Loucy (cell line): ENCODE results near the gene ZG16.

Experiments
- H2AFZ ChIP-seq: fragments of 200-600 bp; sonication (generic); 2 replicates; pipeline ENCODE4 v1.6.0; 2016; ENCODE audit warnings: antibody characterized with exemption, mild to moderate bottlenecking, low read length, moderate library complexity
- H3F3A ChIP-seq: fragments of 200-600 bp; 2 replicates; pipeline ENCODE4 v1.6.0; 2016; ENCODE audit warnings: antibody characterized with exemption, low read depth, mild to moderate bottlenecking
- H3K27me3 ChIP-seq: fragments of 200-600 bp; sonication (generic); 2 replicates; pipeline ENCODE4 v1.6.1; 2014; ENCODE audit warnings: low read length, mild to moderate bottlenecking; ENCODE audit not compliant: insufficient read depth, poor library complexity, severe bottlenecking
- H3K36me3 ChIP-seq: fragments of 200-600 bp; sonication (generic); 2 replicates; pipeline ENCODE4 v1.6.1; 2016; ENCODE audit warnings: low read length; ENCODE audit not compliant: insufficient read depth
- H3K4me1 ChIP-seq: fragments of 200-600 bp; sonication (generic); 2 replicates; pipeline ENCODE4 v1.5.1; 2014; ENCODE audit warnings: low read length, mild to moderate bottlenecking; ENCODE audit not compliant: insufficient read depth, poor library complexity, severe bottlenecking
- H3K4me2 ChIP-seq: fragments of 200-600 bp; sonication (generic); 2 replicates; pipeline ENCODE4 v1.6.0; 2014; ENCODE audit warnings: antibody characterized with exemption, low read length, low read depth, mild to moderate bottlenecking; ENCODE audit not compliant: poor library complexity, severe bottlenecking
- H3K4me3 ChIP-seq: fragments of 200-600 bp; sonication (generic); 2 replicates; pipeline ENCODE4 v1.5.1; 2014; ENCODE audit warnings: low read length, mild to moderate bottlenecking, mixed read lengths; ENCODE audit not compliant: poor library complexity, severe bottlenecking
- H3K79me2 ChIP-seq: fragments of 200-600 bp; sonication (generic); 2 replicates; pipeline ENCODE4 v1.6.1; 2014; ENCODE audit warnings: low read length; ENCODE audit not compliant: insufficient read depth
- H3K9ac ChIP-seq: fragments of 200-600 bp; sonication (generic); 2 replicates; pipeline ENCODE4 v1.6.0; 2014; ENCODE audit warnings: mild to moderate bottlenecking, low read depth, low read length, moderate library complexity; ENCODE audit not compliant: poor library complexity, severe bottlenecking
- H3K9me2 ChIP-seq: fragments of 200-600 bp; sonication (generic); replicated peaks from 2 replicates; pipeline ENCODE4 v1.6.1; 2016; ENCODE audit warnings: low read depth, low read length, mixed read lengths
- H3K9me3 ChIP-seq: fragments of 200-600 bp; sonication (generic); 2 replicates; pipeline ENCODE4 v1.6.1; 2014; ENCODE audit warnings: mild to moderate bottlenecking, antibody characterized with exemption, low read length, low read depth; ENCODE audit not compliant: insufficient read depth
- H4K20me1 ChIP-seq: fragments of 200-600 bp; sonication (generic); 2 replicates; pipeline ENCODE4 v1.6.0; 2014; ENCODE audit warnings: antibody characterized with exemption, low read length, mild to moderate bottlenecking; ENCODE audit not compliant: insufficient read depth, poor library complexity, severe bottlenecking
- CTCF ChIP-seq: fragments of 200-600 bp; sonication (generic); conservative IDR thresholded peaks from 2 replicates; pipeline ENCODE4 v1.5.1; 2014; ENCODE audit warnings: mild to moderate bottlenecking, antibody characterized with exemption, low read length
- EZH2phosphoT487 ChIP-seq: fragments of 200-600 bp; IDR thresholded peaks from 2 replicates; pipeline ENCODE4 v1.6.1; 2018; ENCODE audit warnings: antibody characterized with exemption, mild to moderate bottlenecking, moderate library complexity, borderline replicate concordance

The ZG16 gene

GRCh38 chr16:29734786-29735185, 43.3 kb upstream of the ZG16 start:
- Histone ChIP-seq H3K4me1 (peaks cover 18% of the 10 kb centered on the region), H3K4me2 (no peak overlapping the region), H3F3A (no peaks in the 10 kb centered on the region; the same call in 1 of the 2 replicates)

GRCh38 chr16:29736112-29736511, 41.9 kb upstream of the ZG16 start:
- Histone ChIP-seq H3K27me3 (no peaks in the 10 kb centered on the region), H3K4me3 (no peak overlapping the region), H4K20me1 (no peaks in the 10 kb centered on the region), H3K9ac (no peak overlapping the region), H3K4me2 (no peak overlapping the region), H3F3A (no peaks in the 10 kb centered on the region; the same call in 1 of the 2 replicates), H3K9me3 (no peaks in the 10 kb centered on the region), H3K79me2 (no peaks in the 10 kb centered on the region), H3K36me3 (no peaks in the 10 kb centered on the region), H3K9me2 (no peaks in the 10 kb centered on the region), H2AFZ (no peak overlapping the region), H3K4me1 (peaks cover 23% of the 10 kb centered on the region)
- TF ChIP-seq EZH2phosphoT487 (no peak), CTCF (peak; percentile 46)

More at GRCh38 chr16:29734786-29735185, 43.3 kb upstream of the ZG16 start:
- no peak for TF ChIP-seq EZH2phosphoT487
- TF ChIP-seq CTCF, result no peak
- Histone ChIP-seq H3K79me2 (no peaks in the 10 kb centered on the region), H3K9ac (no peak overlapping the region), H4K20me1 (no peaks in the 10 kb centered on the region), H3K36me3 (no peaks in the 10 kb centered on the region), H3K4me3 (no peak overlapping the region), H3K9me3 (no peaks in the 10 kb centered on the region), H3K9me2 (no peaks in the 10 kb centered on the region), H3K27me3 (no peaks in the 10 kb centered on the region), H2AFZ (peak overlapping the region; percentile 23; the same call in 1 of the 2 replicates)

GRCh38 chr16:29736764-29737163, 41.3 kb upstream of the ZG16 start:
- Histone ChIP-seq H3K36me3 (no peaks in the 10 kb centered on the region), H3K79me2 (no peaks in the 10 kb centered on the region), H2AFZ (no peak overlapping the region), H3K4me3 (no peak overlapping the region), H3K9me2 (no peaks in the 10 kb centered on the region), H4K20me1 (no peaks in the 10 kb centered on the region), H3K4me1 (peaks cover 28% of the 10 kb centered on the region), H3K27me3 (no peaks in the 10 kb centered on the region), H3K9me3 (no peaks in the 10 kb centered on the region), H3K4me2 (no peak overlapping the region), H3K9ac (no peak overlapping the region), H3F3A (no peaks in the 10 kb centered on the region; the same call in 1 of the 2 replicates)
- TF ChIP-seq EZH2phosphoT487 (no peak), CTCF (no peak)
